GM12864 (cell line): ENCODE results near the gene PSENEN.
"Not testable (repeated sequence)": the region's sequence is repeated elsewhere in the genome, so short reads cannot be mapped to it uniquely, and the experiment has no call there.

ENCODE experiments used
- DNase-seq: peaks from one replicate; pipeline ENCODE4 v3.0.0-alpha.2; 2011; ENCODE audit warnings: low read depth
- H3K4me3 ChIP-seq: 2 replicates; pipeline ENCODE4 v1.5.1; 2011; ENCODE audit warnings: mild to moderate bottlenecking, low read depth, low read length, control low read depth
- TF ChIP-seq, protein P1 (sequence below): IDR thresholded peaks from 2 replicates; pipeline ENCODE4 v1.5.1; 2011; ENCODE audit warnings: low read depth, mild to moderate bottlenecking, moderate library complexity, low read length, control low read depth, inconsistent platforms; ENCODE audit errors: missing control alignments

The PSENEN gene

GRCh38 chr19:35793381-35794165 is 48.1 kb downstream of the PSENEN start:
- no peak for DNase-seq
- H3K4me3 ChIP-seq = no peak overlapping the region
- TF ChIP-seq, protein P1, sequence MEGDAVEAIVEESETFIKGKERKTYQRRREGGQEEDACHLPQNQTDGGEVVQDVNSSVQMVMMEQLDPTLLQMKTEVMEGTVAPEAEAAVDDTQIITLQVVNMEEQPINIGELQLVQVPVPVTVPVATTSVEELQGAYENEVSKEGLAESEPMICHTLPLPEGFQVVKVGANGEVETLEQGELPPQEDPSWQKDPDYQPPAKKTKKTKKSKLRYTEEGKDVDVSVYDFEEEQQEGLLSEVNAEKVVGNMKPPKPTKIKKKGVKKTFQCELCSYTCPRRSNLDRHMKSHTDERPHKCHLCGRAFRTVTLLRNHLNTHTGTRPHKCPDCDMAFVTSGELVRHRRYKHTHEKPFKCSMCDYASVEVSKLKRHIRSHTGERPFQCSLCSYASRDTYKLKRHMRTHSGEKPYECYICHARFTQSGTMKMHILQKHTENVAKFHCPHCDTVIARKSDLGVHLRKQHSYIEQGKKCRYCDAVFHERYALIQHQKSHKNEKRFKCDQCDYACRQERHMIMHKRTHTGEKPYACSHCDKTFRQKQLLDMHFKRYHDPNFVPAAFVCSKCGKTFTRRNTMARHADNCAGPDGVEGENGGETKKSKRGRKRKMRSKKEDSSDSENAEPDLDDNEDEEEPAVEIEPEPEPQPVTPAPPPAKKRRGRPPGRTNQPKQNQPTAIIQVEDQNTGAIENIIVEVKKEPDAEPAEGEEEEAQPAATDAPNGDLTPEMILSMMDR = no peak

DNA sequence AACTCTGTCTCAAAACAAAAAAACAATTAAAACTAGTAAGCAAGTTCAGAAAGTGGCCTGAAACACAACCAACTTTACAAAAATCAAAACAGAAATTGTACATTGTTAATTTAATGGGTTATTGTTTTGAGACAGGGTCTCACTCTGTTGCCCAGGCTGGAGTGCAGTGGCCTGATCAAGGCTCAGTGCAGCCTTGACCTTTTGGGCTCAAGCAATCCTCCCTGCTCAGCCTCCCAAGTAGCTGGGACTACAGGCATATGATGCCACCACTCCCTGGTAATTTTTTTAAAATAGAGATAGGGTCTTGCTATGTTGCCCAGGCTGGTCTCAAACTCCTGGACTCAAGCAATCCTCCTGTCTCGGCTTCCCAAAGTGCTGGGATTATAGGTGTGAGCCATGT is 50.1 kb downstream of the PSENEN start:
- not testable (repeated sequence) for H3K4me3 ChIP-seq, DNase-seq
